Mammary epithelial cell (primary cell): ENCODE results near the gene ASPDH.
"Not testable (repeated sequence)": the region's sequence is repeated elsewhere in the genome, so short reads cannot be mapped to it uniquely, and the experiment has no call there.

ENCODE experiments used
- CTCF ChIP-seq, 2 donors: IDR thresholded peaks in 1 of 2; conservative IDR thresholded peaks in 1 of 2; 2 replicates each; pipeline ENCODE4 v1.5.1; 2011 to 2012; ENCODE audit warnings: inconsistent platforms in 2 of 2, low read length in 2 of 2, mild to moderate bottlenecking in 2 of 2, control low read depth in 1 of 2, low read depth in 1 of 2; ENCODE audit not compliant: insufficient read depth in 1 of 2; ENCODE audit errors: extremely low read depth in 1 of 2
- EZH2 ChIP-seq: IDR thresholded peaks from 2 replicates; pipeline ENCODE4 v1.6.1; 2012; ENCODE audit warnings: low read length, inconsistent platforms, borderline replicate concordance

DNA sequence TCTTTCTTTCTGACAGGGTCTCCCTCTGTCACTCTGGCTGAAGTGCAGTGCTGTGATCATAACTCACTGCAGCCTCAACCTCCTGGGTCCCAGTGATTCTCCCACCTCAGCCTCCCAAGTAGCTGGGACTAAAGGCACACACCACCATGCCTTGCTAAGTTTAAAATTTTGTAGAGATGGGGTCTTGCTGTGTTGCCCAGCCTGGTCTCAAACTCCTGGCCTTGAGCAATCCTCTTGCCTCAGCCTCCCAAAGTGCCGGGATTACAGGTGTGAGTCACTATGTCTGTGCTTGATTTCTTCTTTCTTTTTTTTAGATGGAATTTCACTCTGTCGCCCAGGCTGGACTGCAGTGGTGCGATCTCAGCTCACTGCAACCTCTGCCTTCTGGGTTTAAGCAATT lies 14.3 kb upstream of the ASPDH start:
- not testable (repeated sequence) for TF ChIP-seq CTCF (conservative IDR thresholded peaks at IDR 0.05 in 1 of 2, IDR thresholded peaks at IDR 0.05 in 1 of 2; ENCODE audit: extremely low read depth in 1 of 2, insufficient read depth in 1 of 2, low read depth in 1 of 2, low read length in 2 of 2); EZH2
